Neural crest cell (in vitro differentiated cells): ENCODE data around the gene TCL1B. TPM values are rescaled to one million over a fixed set of nuclear protein-coding genes. Genes with fewer than 3 reads are reported as not detected.
"Not testable (repeated sequence)": the region's sequence is repeated elsewhere in the genome, so short reads cannot be mapped to it uniquely, and the experiment has no call there.

ENCODE experiments used
- DNase-seq: peaks from one replicate; pipeline ENCODE4 v3.0.0; 2021; ENCODE audit warnings: low read depth, mixed read lengths, low spot score
- H3K27ac Mint-ChIP-seq: one replicate; pipeline ENCODE4 v1.8.0; 2021; ENCODE audit warnings: mild to moderate bottlenecking, mixed read lengths; ENCODE audit not compliant: unreplicated experiment
- H3K27me3 Mint-ChIP-seq: 2 replicates; pipeline ENCODE4 v1.8.0; 2021; ENCODE audit warnings: low read depth, mild to moderate bottlenecking, mixed read lengths
- H3K36me3 Mint-ChIP-seq: 2 replicates; pipeline ENCODE4 v1.8.0; 2021; ENCODE audit warnings: low read depth, mild to moderate bottlenecking, mixed read lengths
- H3K4me1 Mint-ChIP-seq: 2 replicates; pipeline ENCODE4 v1.8.0; 2021; ENCODE audit warnings: mixed read lengths
- H3K4me3 Mint-ChIP-seq: one replicate; pipeline ENCODE4 v1.8.0; 2021; ENCODE audit warnings: mild to moderate bottlenecking, mixed read lengths
- H3K9me3 Mint-ChIP-seq: 2 replicates; pipeline ENCODE4 v1.8.0; 2021; ENCODE audit warnings: mixed read lengths
- CTCF ChIP-seq: fragments of 200-600 bp; sonication (generic); conservative IDR thresholded peaks from 2 replicates; pipeline ENCODE4 v1.5.0; 2021; ENCODE audit warnings: antibody characterized with exemption, mild to moderate bottlenecking
- total RNA-seq: library from RNA; stranded (reverse); gene quantifications from 2 replicates; pipeline ENCODE4 v1.2.1, GENCODE V29; 2021

Gene TCL1B
- total RNA-seq, 1 donor from 2014 or later: not detected

GRCh38 chr14:95663226-95663797 lies 22.9 kb upstream of the TCL1B start:
- Mint-ChIP-seq H3K9me3 (no peaks in the 10 kb centered on the region), H3K4me3 (no peak overlapping the region), H3K36me3 (no peaks in the 10 kb centered on the region), H3K27ac (no peak overlapping the region), H3K27me3 (peaks cover 2% of the 10 kb centered on the region), H3K4me1 (peaks cover 35% of the 10 kb centered on the region)
- no peak for TF ChIP-seq CTCF
- no peak for DNase-seq

- Mint-ChIP-seq H3K9me3 (no peaks in the 10 kb centered on the region), H3K4me1 (peaks cover 37% of the 10 kb centered on the region), H3K36me3 (no peaks in the 10 kb centered on the region), H3K27me3 (peaks cover 2% of the 10 kb centered on the region), H3K4me3 (no peak overlapping the region), H3K27ac (no peak overlapping the region)
- no peak for TF ChIP-seq CTCF
- DNase-seq: no peak
Observed at GRCh38 chr14:95664066-95664465, 22.2 kb upstream of the TCL1B start.

GRCh38 chr14:95664546-95664945 lies 21.7 kb upstream of the TCL1B start:
- no peak overlapping the region for H3K27ac Mint-ChIP-seq
- H3K4me1 Mint-ChIP-seq: peaks cover 37% of the 10 kb centered on the region
- H3K36me3 Mint-ChIP-seq: no peaks in the 10 kb centered on the region
- no peaks in the 10 kb centered on the region for H3K9me3 Mint-ChIP-seq
- no peak overlapping the region for H3K4me3 Mint-ChIP-seq
- peaks cover 2% of the 10 kb centered on the region for H3K27me3 Mint-ChIP-seq
- no peak for DNase-seq
- TF ChIP-seq CTCF: no peak

- Mint-ChIP-seq H3K4me1 (peaks cover 37% of the 10 kb centered on the region), H3K27ac (peak overlapping the region; percentile 29)
- H3K27me3 Mint-ChIP-seq, H3K4me3 Mint-ChIP-seq, H3K36me3 Mint-ChIP-seq, H3K9me3 Mint-ChIP-seq: not testable (repeated sequence)
- DNase-seq: peak; percentile 18
Observed at GRCh38 chr14:95665530-95665929, 20.7 kb upstream of the TCL1B start.

GRCh38 chr14:95666450-95666849 lies 19.8 kb upstream of the TCL1B start:
- H3K36me3 Mint-ChIP-seq: no peaks in the 10 kb centered on the region
- H3K4me3 Mint-ChIP-seq: no peak overlapping the region
- DNase-seq: no peak
- H3K27ac Mint-ChIP-seq: peak overlapping the region; percentile 72
- TF ChIP-seq CTCF: no peak
- no peaks in the 10 kb centered on the region for H3K9me3 Mint-ChIP-seq
- H3K27me3 Mint-ChIP-seq: no peaks in the 10 kb centered on the region
- H3K4me1 Mint-ChIP-seq: peaks cover 28% of the 10 kb centered on the region

- no peaks in the 10 kb centered on the region for H3K27me3 Mint-ChIP-seq
- H3K36me3 Mint-ChIP-seq: no peaks in the 10 kb centered on the region
- no peaks in the 10 kb centered on the region for H3K9me3 Mint-ChIP-seq
- TF ChIP-seq CTCF: no peak
- H3K4me3 Mint-ChIP-seq: no peak overlapping the region
- no peak for DNase-seq
- peaks cover 28% of the 10 kb centered on the region for H3K4me1 Mint-ChIP-seq
- H3K27ac Mint-ChIP-seq: no peak overlapping the region
Observed at GRCh38 chr14:95667249-95667693, 19.0 kb upstream of the TCL1B start.
